ENCODE results near the gene NUMBL. TPM values are rescaled to one million over a fixed set of nuclear protein-coding genes. Genes with fewer than 3 reads are reported as not detected.

The NUMBL gene
- total and polyA plus RNA-seq, 9 of the 15 experiments (the other 6 are each of a cell fraction or from before 2014, with no cell fraction given) = 0.39 to 38.6 (median 6.6) TPM

DNA sequence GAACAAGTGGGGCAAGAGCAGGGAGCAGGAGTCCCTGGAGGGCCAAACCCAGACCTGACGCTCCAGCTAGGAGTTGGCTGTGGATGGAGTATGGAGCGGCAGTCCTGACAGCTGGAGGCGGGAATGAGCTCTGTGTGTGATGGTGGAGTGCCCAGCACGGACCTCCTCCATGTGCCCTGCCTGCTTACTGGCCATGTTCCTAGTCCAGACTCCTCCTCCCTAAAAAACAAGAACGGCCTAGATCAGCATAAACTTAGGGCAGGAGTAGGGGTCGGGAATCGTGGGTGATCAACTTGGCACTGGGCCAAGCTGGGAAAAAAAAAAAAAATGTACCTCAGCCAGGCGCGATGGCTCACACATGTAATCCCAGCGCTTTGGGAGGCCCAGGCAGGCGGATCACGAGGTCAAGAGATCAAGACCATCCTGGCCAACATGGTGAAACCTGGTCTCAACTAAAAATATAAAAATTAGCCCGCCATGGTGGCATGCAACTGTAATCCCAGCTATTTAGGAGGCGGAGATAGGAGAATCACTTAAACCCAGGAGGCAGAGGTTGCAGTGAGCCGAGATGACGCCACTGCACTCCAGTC, 59.8 kb downstream of the NUMBL start:
- H3K4me3 ChIP-seq = no peak overlapping the region
- H3K9me3 ChIP-seq (replicated peaks; ENCODE audit: control insufficient read depth, insufficient read depth, low read depth, low read length) = no peaks in the 10 kb centered on the region
- H3K27me3 ChIP-seq (ENCODE audit: control insufficient read depth in 2 of 2, insufficient read depth in 2 of 2, low read length in 2 of 2) = no peaks in the 10 kb centered on the region
- POLR2A ChIA-PET = interaction anchor here (0.7 kb wide), 1 partner anchor 27 kb away, joined by 4 read pairs; no protein-coding TSS in a partner anchor
- no peaks in the 10 kb centered on the region for H3K9me1 ChIP-seq (ENCODE audit: control insufficient read depth, insufficient read depth, low read length)
- no peaks in the 10 kb centered on the region for H3K79me2 ChIP-seq (ENCODE audit: control insufficient read depth, insufficient read depth, low read length)
- no peak for ATAC-seq
- 0 out of 4 replicates have a peak overlapping the region, but pooled peaks of 1 of the 2 experiments have one; percentile 24 for H3K9ac ChIP-seq (ENCODE audit: insufficient read depth in 1 of 2, low read depth in 2 of 2, low read length in 2 of 2)
- no peaks in the 10 kb centered on the region for H4K20me1 ChIP-seq (replicated peaks; ENCODE audit: control insufficient read depth, insufficient read depth, low read length)
- no peak overlapping the region for H3K27ac ChIP-seq (ENCODE audit: extremely low read depth, low read depth, low read length)
- no peak for DNase-seq (ENCODE audit: extremely low read depth in 1 of 4, low spot score in 3 of 4)
- no peak for FAIRE-seq
- peaks cover 41% of the 10 kb centered on the region; the same call in 2 of the 3 replicates for H3K36me3 ChIP-seq (ENCODE audit: control insufficient read depth, insufficient read depth, low read length)
- no TSS peak for BruUV-seq (replicated peaks)
- 76% methylated on average over 14 of the region's 16 CpGs for WGBS (ENCODE audit: insufficient coverage, low coverage, missing lambda C conversion rate)
- intact Hi-C loops (cut with micrococcal nuclease) (no loop called here), in situ Hi-C loops (cut with MboI) (no loop called here)
- CTCF ChIA-PET (ENCODE audit: low intra/inter-chr PET ratio) = no interaction called here
- no peak overlapping the region for H3K4me2 ChIP-seq (ENCODE audit: insufficient read depth, low read length)
- H2AFZ ChIP-seq (ENCODE audit: low read depth, low read length) = no peak overlapping the region
- peak; percentile 45; the same call in 1 of the 2 replicates for TF ChIP-seq ZNF384 (IDR thresholded peaks at IDR 0.05; ENCODE audit: low read depth, low read length)
- TF ChIP-seq NFIC (IDR thresholded peaks at IDR 0.05) = peak; percentile 98
- TF ChIP-seq, protein P1, sequence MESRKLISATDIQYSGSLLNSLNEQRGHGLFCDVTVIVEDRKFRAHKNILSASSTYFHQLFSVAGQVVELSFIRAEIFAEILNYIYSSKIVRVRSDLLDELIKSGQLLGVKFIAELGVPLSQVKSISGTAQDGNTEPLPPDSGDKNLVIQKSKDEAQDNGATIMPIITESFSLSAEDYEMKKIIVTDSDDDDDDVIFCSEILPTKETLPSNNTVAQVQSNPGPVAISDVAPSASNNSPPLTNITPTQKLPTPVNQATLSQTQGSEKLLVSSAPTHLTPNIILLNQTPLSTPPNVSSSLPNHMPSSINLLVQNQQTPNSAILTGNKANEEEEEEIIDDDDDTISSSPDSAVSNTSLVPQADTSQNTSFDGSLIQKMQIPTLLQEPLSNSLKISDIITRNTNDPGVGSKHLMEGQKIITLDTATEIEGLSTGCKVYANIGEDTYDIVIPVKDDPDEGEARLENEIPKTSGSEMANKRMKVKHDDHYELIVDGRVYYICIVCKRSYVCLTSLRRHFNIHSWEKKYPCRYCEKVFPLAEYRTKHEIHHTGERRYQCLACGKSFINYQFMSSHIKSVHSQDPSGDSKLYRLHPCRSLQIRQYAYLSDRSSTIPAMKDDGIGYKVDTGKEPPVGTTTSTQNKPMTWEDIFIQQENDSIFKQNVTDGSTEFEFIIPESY (CRISPR knock-in tag; IDR thresholded peaks at IDR 0.05) = peak; percentile 88
- TF ChIP-seq NFIX (CRISPR knock-in tag; IDR thresholded peaks at IDR 0.05; ENCODE audit: low read depth) = peak; percentile 81
- no peak for TF ChIP-seq SAP30 (IDR thresholded peaks at IDR 0.05; ENCODE audit: borderline replicate concordance, insufficient read depth, low read depth, low read length, poor library complexity, severe bottlenecking)
- TF ChIP-seq ZNF316 (IDR thresholded peaks at IDR 0.05) = peak; percentile 17; the same call in 1 of the 2 replicates
- TF ChIP-seq SUPT5H (IDR thresholded peaks at IDR 0.05) = peak; percentile 37; the same call in 1 of the 2 replicates
- TF ChIP-seq POLR2A (conservative IDR thresholded peaks at IDR 0.05) = peak; percentile 43; the same call in 1 of the 2 replicates
- no peak for TF ChIP-seq KHSRP (IDR thresholded peaks at IDR 0.05)
- TF ChIP-seq SMAD1 (IDR thresholded peaks at IDR 0.05; ENCODE audit: low read depth, low read length, partially characterized antibody) = peak; percentile 36
- no peak for TF ChIP-seq RFX1 (IDR thresholded peaks at IDR 0.05)
- H3K4me1 ChIP-seq (replicated peaks in 1 of 2; ENCODE audit: control insufficient read depth in 2 of 2, insufficient read depth in 2 of 2, low read length in 2 of 2) = peaks cover 10 to 34% of the 10 kb centered on the region in 2 experiments

All from K562 (cell line).